ENCODE measurements around the gene TERB1.

Gene TERB1

DNA sequence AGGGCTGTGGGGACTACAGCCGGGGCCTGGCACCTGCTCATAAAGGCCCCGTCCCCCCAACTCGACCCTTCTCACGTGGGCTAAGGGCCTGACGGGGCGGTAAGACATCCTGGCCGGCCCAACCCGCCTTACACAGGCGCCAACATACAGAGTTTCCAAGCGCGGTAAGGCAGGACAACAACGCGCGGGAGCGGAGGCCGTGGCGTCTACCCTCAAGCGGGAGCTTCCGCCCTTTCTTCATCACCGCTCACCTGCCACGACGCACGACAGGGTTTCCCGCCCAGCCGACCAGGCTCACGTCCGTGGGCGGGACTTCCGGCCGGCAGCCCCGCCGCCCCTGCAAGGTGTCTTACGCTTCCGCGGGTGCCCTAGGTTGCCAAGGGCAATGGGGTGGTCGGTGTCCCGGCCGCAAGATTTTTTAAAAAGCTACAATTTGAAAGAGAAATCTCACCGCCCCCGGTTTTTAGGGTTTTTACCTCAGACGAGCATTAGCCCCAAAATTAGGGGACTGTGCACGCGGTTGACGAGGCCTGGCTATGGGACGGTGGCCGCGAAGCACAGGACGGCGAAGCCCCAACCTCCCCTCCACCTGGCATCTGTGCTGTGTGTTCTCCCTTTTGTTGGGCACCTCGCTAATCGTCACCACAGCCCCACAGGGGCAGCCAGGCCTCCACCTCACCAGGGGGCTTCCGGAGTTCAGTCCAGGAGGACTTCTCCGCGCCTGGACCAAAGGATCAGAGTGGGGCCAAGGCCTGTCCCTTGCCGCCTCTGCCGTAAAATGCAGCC is at the start of gene TERB1:
Gene TERB1 (minus strand): TSS at position 265 of the 786 bp plus-strand sequence. CDS start 4,786 bp downstream, outside the sequence.
- no peak for DNase-seq

DNA sequence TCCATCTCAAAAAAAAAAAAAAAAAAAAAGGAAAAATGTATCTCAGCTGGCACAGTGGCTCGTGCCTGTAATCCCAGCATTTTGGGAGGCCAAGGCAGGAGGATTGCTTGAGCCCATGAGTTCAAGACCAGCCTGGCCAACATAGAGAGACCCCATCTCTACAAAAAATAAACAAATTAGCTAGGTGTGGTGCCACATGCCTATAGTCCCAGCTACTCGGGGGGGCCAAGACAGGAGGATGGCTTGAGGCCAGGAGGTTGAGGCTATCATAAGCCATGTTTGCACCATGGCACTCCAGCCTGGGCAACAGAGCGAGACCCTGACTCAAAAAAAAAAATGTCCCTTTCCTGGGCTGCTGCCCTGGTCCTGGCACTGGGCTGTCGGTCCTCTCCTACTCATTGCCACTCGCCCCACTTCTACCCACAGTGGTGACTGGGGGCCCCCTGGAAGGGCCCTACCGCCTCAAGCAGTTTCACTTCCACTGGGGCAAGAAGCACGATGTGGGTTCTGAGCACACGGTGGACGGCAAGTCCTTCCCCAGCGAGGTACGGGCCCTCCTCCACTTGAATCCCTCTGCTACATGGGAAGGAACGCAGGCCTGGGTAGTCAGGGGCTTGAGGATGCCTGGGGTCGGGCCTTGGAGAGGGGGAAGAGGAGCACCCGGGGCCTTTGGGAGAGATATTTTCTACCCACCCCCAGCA is 48.9 kb upstream of the TERB1 start:
- DNase-seq = no peak

GRCh38 chr16:66849549-66849948 is 48.2 kb upstream of the TERB1 start:
- DNase-seq = no peak

GRCh38 chr16:66849021-66849420 is 47.6 kb upstream of the TERB1 start:
- no peak for DNase-seq

DNA sequence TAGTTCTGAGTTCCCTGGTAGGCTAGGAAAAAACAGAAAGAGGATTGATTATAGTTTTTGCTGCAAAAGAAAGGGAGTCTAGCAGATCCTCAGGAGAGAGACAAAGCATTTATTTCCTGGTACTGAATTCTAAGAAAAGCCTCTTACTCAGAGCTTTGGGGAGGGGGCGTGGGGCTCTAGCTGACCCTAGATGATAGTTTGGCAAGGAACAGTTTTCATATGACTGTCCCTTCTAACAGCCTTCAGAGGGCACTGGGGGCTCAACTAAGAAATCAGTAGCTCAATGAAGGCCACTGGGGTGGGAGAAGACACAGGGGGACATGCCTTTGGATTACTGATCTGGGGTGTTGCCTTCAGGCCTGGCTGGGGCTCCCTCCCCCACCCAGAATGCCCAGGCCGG is 46.8 kb upstream of the TERB1 start:
- DNase-seq = no peak

- DNase-seq = no peak
Observed at GRCh38 chr16:66847533-66848067, 46.2 kb upstream of the TERB1 start.

DNA sequence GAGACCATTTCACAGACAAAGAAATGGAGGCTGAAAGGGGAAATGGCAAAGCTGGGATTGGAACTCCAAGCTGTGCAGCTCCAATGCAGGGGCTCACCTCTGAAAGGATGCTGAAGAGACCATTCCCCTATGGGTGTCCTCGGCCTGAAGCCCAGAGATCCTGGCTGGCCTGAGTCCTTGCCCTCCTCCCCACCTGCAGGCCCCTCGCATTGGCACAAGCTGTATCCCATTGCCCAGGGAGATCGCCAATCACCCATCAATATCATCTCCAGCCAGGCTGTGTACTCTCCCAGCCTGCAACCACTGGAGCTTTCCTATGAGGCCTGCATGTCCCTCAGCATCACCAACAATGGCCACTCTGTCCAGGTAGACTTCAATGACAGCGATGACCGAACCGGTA is 45.4 kb upstream of the TERB1 start:
- no peak for DNase-seq

DNA sequence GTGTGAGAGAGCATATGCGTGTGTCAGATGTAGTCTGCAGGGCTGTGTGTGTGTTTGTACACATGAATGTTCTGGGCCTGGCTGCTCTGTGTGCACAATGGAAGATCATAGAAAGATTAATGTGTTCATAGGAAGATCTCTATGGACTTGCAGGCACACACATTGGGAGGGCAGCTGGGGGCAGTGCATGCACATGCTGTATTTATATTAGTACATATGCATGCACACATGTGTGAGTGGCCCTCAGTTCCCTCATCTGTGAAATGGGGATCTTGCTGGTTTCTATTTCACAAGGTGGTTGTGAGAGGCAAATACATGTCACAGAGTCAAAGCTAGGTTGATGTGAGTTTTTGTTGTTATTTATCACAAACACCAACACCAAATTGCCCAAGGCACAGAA is 44.9 kb upstream of the TERB1 start:
- no peak for DNase-seq

- DNase-seq = no peak
Observed at GRCh38 chr16:66845791-66846221, 44.4 kb upstream of the TERB1 start.

- no peak for DNase-seq
Observed at GRCh38 chr16:66845080-66845410, 43.7 kb upstream of the TERB1 start.

- no peak for DNase-seq
Observed at GRCh38 chr16:66844342-66845079, 43.1 kb upstream of the TERB1 start, which contains the start of gene CA7. Gene CA7, plus strand, starts transcription at chr16:66844414. Its CDS starts 74 bp downstream, at chr16:66844488.

DNA sequence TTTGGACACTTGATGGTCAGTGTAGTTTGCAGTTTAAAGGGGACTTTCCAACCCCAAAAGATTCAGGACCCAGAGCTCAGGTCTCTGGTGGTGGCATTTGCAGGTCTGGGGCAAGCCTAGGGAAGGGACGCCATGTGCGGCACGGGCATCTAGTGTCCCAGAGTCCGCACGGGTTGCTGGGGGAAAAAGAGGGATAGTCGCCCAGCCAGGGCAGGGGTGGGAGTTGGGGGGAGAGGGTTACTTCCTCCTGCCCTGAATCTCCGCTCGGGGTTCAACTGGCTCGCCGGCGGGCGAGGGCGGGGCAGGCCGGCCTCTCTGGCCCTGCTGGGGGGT is 42.6 kb upstream of the TERB1 start:
- no peak for DNase-seq

DNA sequence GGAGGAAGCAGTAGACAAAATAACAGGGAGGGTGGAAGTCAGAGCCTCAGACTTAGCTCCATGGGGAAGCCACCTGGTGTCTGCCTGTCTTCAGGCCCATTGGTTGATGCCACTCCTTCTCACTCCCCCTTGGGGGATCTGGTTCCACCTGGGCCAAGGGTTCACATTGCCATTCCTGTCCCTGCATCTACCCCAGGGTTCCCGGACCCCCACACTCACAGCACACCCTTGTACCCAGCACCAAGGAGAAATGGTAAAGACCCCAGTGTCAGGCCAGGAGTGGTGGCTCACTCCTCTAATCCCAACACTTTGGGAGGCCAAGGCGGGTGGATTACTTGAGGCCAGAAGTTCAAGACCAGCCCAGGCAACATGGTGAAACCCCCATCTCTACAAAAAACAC is 41.8 kb upstream of the TERB1 start:
- DNase-seq = no peak

DNA sequence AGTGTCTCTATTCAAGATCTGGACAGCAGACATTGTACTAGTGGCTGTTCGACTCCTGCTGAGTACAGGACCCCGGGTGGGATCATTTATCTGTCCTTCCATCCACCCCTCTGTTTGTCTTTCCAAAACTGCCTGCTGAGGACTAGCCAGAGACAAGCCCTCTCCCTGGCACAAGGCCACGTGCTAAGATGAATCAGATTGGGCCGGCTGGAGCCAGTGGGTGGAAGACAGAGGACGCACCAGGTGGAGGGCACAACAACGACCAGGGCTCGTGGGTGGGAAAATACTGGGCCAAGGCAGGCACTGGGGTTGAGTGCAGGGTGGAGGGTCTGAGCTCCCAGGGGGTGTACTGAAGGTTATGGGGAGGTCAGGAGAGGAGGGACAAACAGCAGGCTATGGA is 41.4 kb upstream of the TERB1 start:
- peak; percentile 7 for DNase-seq

GRCh38 chr16:66841366-66841765 is 40.0 kb upstream of the TERB1 start:
- no peak for DNase-seq

- DNase-seq = no peak
Observed at GRCh38 chr16:66840883-66841282, 39.5 kb upstream of the TERB1 start.

- DNase-seq = no peak
Observed at GRCh38 chr16:66834746-66835145, 33.4 kb upstream of the TERB1 start.

DNA sequence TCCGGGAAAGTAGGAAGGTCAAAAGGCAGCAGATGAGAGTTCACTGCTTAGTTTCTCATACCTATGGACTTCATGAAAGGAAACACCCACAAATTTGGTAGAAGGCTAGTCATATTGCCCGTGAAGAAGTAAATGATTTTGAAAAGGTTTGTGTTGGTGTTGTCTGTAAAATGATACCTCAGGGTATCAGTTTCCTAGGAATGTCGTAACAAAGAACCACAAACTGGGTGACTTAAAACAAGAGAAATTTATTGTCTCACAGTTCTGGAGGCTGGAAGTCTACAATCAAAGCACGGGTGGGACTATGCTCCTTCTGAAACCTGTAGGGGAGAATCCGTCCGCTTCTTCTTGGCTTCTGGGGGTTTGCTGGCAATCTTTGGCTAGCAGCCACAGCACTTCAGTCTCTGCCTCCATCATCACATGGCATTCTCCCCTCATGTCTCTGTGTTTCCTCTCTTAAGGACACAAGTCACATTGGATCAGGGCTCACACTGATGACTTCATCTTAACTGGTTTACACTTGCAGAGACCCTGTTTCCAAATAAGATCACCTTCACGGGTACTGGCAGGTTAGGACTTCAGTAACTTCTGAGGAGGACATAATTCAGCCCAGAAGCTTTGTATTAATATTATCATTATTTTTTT is 31.4 kb upstream of the TERB1 start:
- peak; percentile 4 for DNase-seq

- no peak for DNase-seq
Observed at GRCh38 chr16:66832190-66832589, 30.8 kb upstream of the TERB1 start.

- peak; percentile 11 for DNase-seq
Observed at GRCh38 chr16:66830422-66831404, 29.3 kb upstream of the TERB1 start, which contains the start of gene NAE1. Gene NAE1, minus strand, starts transcription at chr16:66830976. Its CDS starts 77 bp downstream, at chr16:66830899.

DNA sequence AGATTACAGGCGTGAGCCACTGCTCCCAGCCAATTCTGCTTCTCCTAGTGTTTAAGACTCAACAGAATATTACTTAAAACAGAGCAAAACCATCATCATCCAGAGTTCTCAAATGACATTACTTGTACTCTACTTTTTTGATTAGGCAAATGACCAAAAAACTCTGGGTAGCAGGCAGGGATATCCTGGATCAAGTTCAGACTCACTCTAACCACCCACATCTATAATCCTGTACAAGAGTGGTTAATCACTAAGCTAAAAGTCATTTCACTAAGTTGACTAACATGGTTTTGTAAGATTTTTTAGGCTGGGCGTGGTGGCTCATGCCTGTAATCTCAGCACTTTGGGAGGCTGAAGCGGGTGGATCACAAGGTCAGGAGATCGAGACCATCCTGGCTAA is 22.6 kb upstream of the TERB1 start:
- no peak for DNase-seq

GRCh38 chr16:66814734-66815133 is 13.3 kb upstream of the TERB1 start:
- no peak for DNase-seq

Measured in NCI-H2029 treated with DMSO at 0.1 percent for 48 hours (cell line).